ENCODE measurements around the gene CACNG3. TPM values are rescaled to one million over a fixed set of nuclear protein-coding genes. Genes with fewer than 3 reads are reported as not detected.
"Not testable (repeated sequence)": the region's sequence is repeated elsewhere in the genome, so short reads cannot be mapped to it uniquely, and the experiment has no call there.

CACNG3 gene
- total RNA-seq, 1 donor from 2014 or later, result not detected

- TF ChIP-seq CTCF (IDR thresholded peaks at IDR 0.05; ENCODE audit: insufficient read depth, low read length, poor library complexity, severe bottlenecking), result no peak
- no peaks in the 10 kb centered on the region for H3K36me3 ChIP-seq (ENCODE audit: control insufficient read depth, insufficient read depth, low read length)
- no peak for DNase-seq (ENCODE audit: low read depth)
- no peak overlapping the region for H3K4me3 ChIP-seq (ENCODE audit: low read depth, low read length)
- no peaks in the 10 kb centered on the region for H3K27me3 ChIP-seq (ENCODE audit: control insufficient read depth, insufficient read depth, low read length)
These were observed 20.3 kb upstream of the CACNG3 start for GRCh38 chr16:24235806-24236205.

- H3K27me3 ChIP-seq (ENCODE audit: control insufficient read depth, insufficient read depth, low read length); H3K4me3 ChIP-seq (ENCODE audit: low read depth, low read length); DNase-seq (ENCODE audit: low read depth); H3K36me3 ChIP-seq (ENCODE audit: control insufficient read depth, insufficient read depth, low read length): not testable (repeated sequence)
These were observed 17.3 kb upstream of the CACNG3 start for GRCh38 chr16:24238846-24239245.

- no peaks in the 10 kb centered on the region for H3K36me3 ChIP-seq (ENCODE audit: control insufficient read depth, insufficient read depth, low read length)
- no peak for DNase-seq (ENCODE audit: low read depth)
- H3K27me3 ChIP-seq (ENCODE audit: control insufficient read depth, insufficient read depth, low read length), result no peaks in the 10 kb centered on the region
- TF ChIP-seq CTCF (IDR thresholded peaks at IDR 0.05; ENCODE audit: insufficient read depth, low read length, poor library complexity, severe bottlenecking), result no peak
- H3K4me3 ChIP-seq (ENCODE audit: low read depth, low read length), result no peak overlapping the region
These were observed 9.1 kb upstream of the CACNG3 start for GRCh38 chr16:24246911-24247607.

GRCh38 chr16:24253192-24253591 lies 2.9 kb upstream of the CACNG3 start:
- Histone ChIP-seq H3K27me3 (ENCODE audit: control insufficient read depth, insufficient read depth, low read length) (peaks cover 6% of the 10 kb centered on the region), H3K36me3 (ENCODE audit: control insufficient read depth, insufficient read depth, low read length) (no peaks in the 10 kb centered on the region), H3K4me3 (ENCODE audit: low read depth, low read length) (no peak overlapping the region)
- no peak for DNase-seq (ENCODE audit: low read depth)
- peak; percentile 73 for TF ChIP-seq CTCF (IDR thresholded peaks at IDR 0.05; ENCODE audit: insufficient read depth, low read length, poor library complexity, severe bottlenecking)

- Histone ChIP-seq H3K4me3 (ENCODE audit: low read depth, low read length) (no peak overlapping the region), H3K36me3 (ENCODE audit: control insufficient read depth, insufficient read depth, low read length) (no peaks in the 10 kb centered on the region), H3K27me3 (ENCODE audit: control insufficient read depth, insufficient read depth, low read length) (peaks cover 6% of the 10 kb centered on the region)
- TF ChIP-seq CTCF (IDR thresholded peaks at IDR 0.05; ENCODE audit: insufficient read depth, low read length, poor library complexity, severe bottlenecking), result no peak
- DNase-seq (ENCODE audit: low read depth), result no peak
These were observed 1.8 kb downstream of the CACNG3 start for GRCh38 chr16:24257958-24258357.

- no peak for TF ChIP-seq CTCF (IDR thresholded peaks at IDR 0.05; ENCODE audit: insufficient read depth, low read length, poor library complexity, severe bottlenecking)
- DNase-seq (ENCODE audit: low read depth), result no peak
- H3K36me3 ChIP-seq (ENCODE audit: control insufficient read depth, insufficient read depth, low read length), result no peaks in the 10 kb centered on the region
- H3K4me3 ChIP-seq (ENCODE audit: low read depth, low read length), result no peak overlapping the region
- peaks cover 6% of the 10 kb centered on the region for H3K27me3 ChIP-seq (ENCODE audit: control insufficient read depth, insufficient read depth, low read length)
These were observed 2.7 kb downstream of the CACNG3 start for GRCh38 chr16:24258791-24259190.
